ENCODE data around the gene SLC5A6.
"Not testable (repeated sequence)": the region's sequence is repeated elsewhere in the genome, so short reads cannot be mapped to it uniquely, and the experiment has no call there.

The SLC5A6 gene

GRCh38 chr2:27175781-27176180 is 36.3 kb downstream of the SLC5A6 start:
- not testable (repeated sequence) for H3K9me3 ChIP-seq (ENCODE audit: control insufficient read depth, insufficient read depth, low read length); DNase-seq (ENCODE audit: low read depth, low spot score); H3K4me1 ChIP-seq (ENCODE audit: control insufficient read depth, insufficient read depth, low read length); H3K27ac ChIP-seq (ENCODE audit: low read length); H3K36me3 ChIP-seq (ENCODE audit: control insufficient read depth, insufficient read depth, low read length); H3K27me3 ChIP-seq (ENCODE audit: control insufficient read depth, insufficient read depth, low read length); H3K4me3 ChIP-seq (ENCODE audit: low read length)
- no CpG with 5 or more reads among the region's 4 CpGs for WGBS (ENCODE audit: insufficient coverage, insufficient read length)

- DNase-seq (ENCODE audit: low read depth, low spot score): no peak
- no CpG with 5 or more reads among the region's 8 CpGs for WGBS (ENCODE audit: insufficient coverage, insufficient read length)
- no peaks in the 10 kb centered on the region for H3K9me3 ChIP-seq (ENCODE audit: control insufficient read depth, insufficient read depth, low read length)
These were observed 36.7 kb downstream of the SLC5A6 start for GRCh38 chr2:27175330-27175729.

DNA sequence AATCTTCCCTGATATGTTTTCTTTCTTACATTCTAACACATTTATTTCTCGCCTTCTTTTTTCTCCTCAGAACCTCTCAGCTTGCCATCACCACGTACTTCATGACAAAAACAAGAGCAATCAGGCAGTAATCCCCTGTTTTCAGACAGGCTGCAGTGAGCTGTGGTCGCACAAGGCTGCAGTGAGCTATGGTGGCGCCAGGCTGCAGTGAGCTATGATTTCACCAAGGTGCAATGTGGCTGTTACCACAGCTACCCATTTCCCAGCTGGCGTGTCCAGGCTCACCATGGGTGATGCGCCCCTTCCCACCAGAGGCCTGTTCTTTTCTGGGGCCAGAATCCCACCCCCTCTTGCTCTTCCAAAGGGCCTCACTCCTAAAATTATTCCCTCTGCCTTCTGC is 37.4 kb downstream of the SLC5A6 start:
- Histone ChIP-seq H3K9me3 (ENCODE audit: control insufficient read depth, insufficient read depth, low read length) (no peaks in the 10 kb centered on the region), H3K27ac (ENCODE audit: low read length) (no peak overlapping the region), H3K36me3 (ENCODE audit: control insufficient read depth, insufficient read depth, low read length) (no peaks in the 10 kb centered on the region), H3K27me3 (ENCODE audit: control insufficient read depth, insufficient read depth, low read length) (no peaks in the 10 kb centered on the region), H3K4me3 (ENCODE audit: low read length) (no peak overlapping the region), H3K4me1 (ENCODE audit: control insufficient read depth, insufficient read depth, low read length) (no peaks in the 10 kb centered on the region)
- WGBS (ENCODE audit: insufficient coverage, insufficient read length): 100% methylated on average over 2 of the region's 6 CpGs
- DNase-seq (ENCODE audit: low read depth, low spot score): no peak

More at GRCh38 chr2:27175330-27175729, 36.7 kb downstream of the SLC5A6 start:
- H3K4me3 ChIP-seq (ENCODE audit: low read length): no peak overlapping the region
- no peaks in the 10 kb centered on the region for H3K4me1 ChIP-seq (ENCODE audit: control insufficient read depth, insufficient read depth, low read length)
- no peak overlapping the region for H3K27ac ChIP-seq (ENCODE audit: low read length)
- H3K36me3 ChIP-seq (ENCODE audit: control insufficient read depth, insufficient read depth, low read length): no peaks in the 10 kb centered on the region
- no peaks in the 10 kb centered on the region for H3K27me3 ChIP-seq (ENCODE audit: control insufficient read depth, insufficient read depth, low read length)

- Histone ChIP-seq H3K36me3 (ENCODE audit: control insufficient read depth, insufficient read depth, low read length) (no peaks in the 10 kb centered on the region), H3K4me1 (ENCODE audit: control insufficient read depth, insufficient read depth, low read length) (no peaks in the 10 kb centered on the region), H3K27ac (ENCODE audit: low read length) (no peak overlapping the region), H3K4me3 (ENCODE audit: low read length) (no peak overlapping the region), H3K9me3 (ENCODE audit: control insufficient read depth, insufficient read depth, low read length) (no peaks in the 10 kb centered on the region), H3K27me3 (ENCODE audit: control insufficient read depth, insufficient read depth, low read length) (no peaks in the 10 kb centered on the region)
- no peak for DNase-seq (ENCODE audit: low read depth, low spot score)
- no CpG with 5 or more reads among the region's 8 CpGs for WGBS (ENCODE audit: insufficient coverage, insufficient read length)
These were observed 40.7 kb downstream of the SLC5A6 start for GRCh38 chr2:27171351-27171848.

DNA sequence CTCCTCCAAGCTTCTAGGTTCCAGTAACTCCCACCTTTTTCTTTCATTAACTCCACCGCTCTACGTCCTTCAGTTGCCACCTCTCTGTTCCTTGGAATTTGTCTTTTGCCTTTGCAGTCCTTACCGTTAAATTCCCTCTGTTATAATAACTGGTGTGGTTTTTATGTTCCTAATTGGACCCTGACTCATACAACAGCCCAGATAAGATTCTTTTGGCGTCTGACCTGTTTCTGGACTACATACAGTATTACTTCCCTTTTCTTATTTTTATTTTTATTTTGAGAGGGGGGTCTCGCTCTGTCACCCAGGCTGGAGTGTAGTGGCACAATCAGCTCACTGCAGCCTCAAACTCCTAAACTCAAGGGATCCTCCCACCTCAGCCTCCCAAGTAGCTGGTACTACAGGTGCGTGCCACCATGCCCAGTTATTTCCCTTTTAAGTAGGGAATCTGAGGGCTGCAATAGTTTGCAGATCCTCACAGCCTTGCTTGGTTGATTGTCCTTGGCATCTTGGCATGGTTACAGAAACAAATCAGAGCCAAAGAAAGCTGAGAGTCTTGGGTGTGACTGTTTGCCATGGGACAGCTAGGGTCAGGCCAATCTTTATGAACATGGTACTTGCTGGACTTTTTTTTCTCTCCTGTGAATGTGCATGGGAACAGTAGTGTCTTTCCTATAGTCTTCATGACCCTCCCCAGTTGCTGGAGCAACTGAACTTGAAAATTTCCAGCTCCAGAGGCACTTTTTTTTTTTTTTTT is 41.3 kb downstream of the SLC5A6 start:
- DNase-seq (ENCODE audit: low read depth, low spot score): no peak
- Histone ChIP-seq H3K36me3 (ENCODE audit: control insufficient read depth, insufficient read depth, low read length) (no peaks in the 10 kb centered on the region), H3K27me3 (ENCODE audit: control insufficient read depth, insufficient read depth, low read length) (no peaks in the 10 kb centered on the region), H3K4me1 (ENCODE audit: control insufficient read depth, insufficient read depth, low read length) (no peaks in the 10 kb centered on the region), H3K27ac (ENCODE audit: low read length) (no peak overlapping the region), H3K4me3 (ENCODE audit: low read length) (no peak overlapping the region), H3K9me3 (ENCODE audit: control insufficient read depth, insufficient read depth, low read length) (no peaks in the 10 kb centered on the region)
- no CpG with 5 or more reads among the region's 6 CpGs for WGBS (ENCODE audit: insufficient coverage, insufficient read length)

GRCh38 chr2:27164960-27165763 is 46.9 kb downstream of the SLC5A6 start:
- no peak for DNase-seq (ENCODE audit: low read depth, low spot score)
- WGBS (ENCODE audit: insufficient coverage, insufficient read length): no CpG with 5 or more reads among the region's 8 CpGs
- H3K27me3 ChIP-seq (ENCODE audit: control insufficient read depth, insufficient read depth, low read length): no peaks in the 10 kb centered on the region
- no peak overlapping the region for H3K4me3 ChIP-seq (ENCODE audit: low read length)
- no peaks in the 10 kb centered on the region for H3K9me3 ChIP-seq (ENCODE audit: control insufficient read depth, insufficient read depth, low read length)
- H3K36me3 ChIP-seq (ENCODE audit: control insufficient read depth, insufficient read depth, low read length): no peaks in the 10 kb centered on the region
- no peaks in the 10 kb centered on the region for H3K4me1 ChIP-seq (ENCODE audit: control insufficient read depth, insufficient read depth, low read length)
- no peak overlapping the region for H3K27ac ChIP-seq (ENCODE audit: low read length)

GRCh38 chr2:27162151-27163121 is 49.6 kb downstream of the SLC5A6 start:
- H3K9me3 ChIP-seq (ENCODE audit: control insufficient read depth, insufficient read depth, low read length): no peaks in the 10 kb centered on the region
- WGBS (ENCODE audit: insufficient coverage, insufficient read length): no CpG with 5 or more reads among the region's 15 CpGs
- no peak overlapping the region for H3K27ac ChIP-seq (ENCODE audit: low read length)
- H3K4me1 ChIP-seq (ENCODE audit: control insufficient read depth, insufficient read depth, low read length): 0 out of 2 replicates have a peak, but pooled peaks cover 2% of the 10 kb centered on the region
- no peak for DNase-seq (ENCODE audit: low read depth, low spot score)
- H3K36me3 ChIP-seq (ENCODE audit: control insufficient read depth, insufficient read depth, low read length): no peaks in the 10 kb centered on the region
- no peak overlapping the region for H3K4me3 ChIP-seq (ENCODE audit: low read length)
- H3K27me3 ChIP-seq (ENCODE audit: control insufficient read depth, insufficient read depth, low read length): no peaks in the 10 kb centered on the region

- no CpG with 5 or more reads among the region's 9 CpGs for WGBS (ENCODE audit: insufficient coverage, insufficient read length)
- no peaks in the 10 kb centered on the region for H3K9me3 ChIP-seq (ENCODE audit: control insufficient read depth, insufficient read depth, low read length)
- H3K36me3 ChIP-seq (ENCODE audit: control insufficient read depth, insufficient read depth, low read length): no peaks in the 10 kb centered on the region
- no peak for DNase-seq (ENCODE audit: low read depth, low spot score)
- 0 out of 2 replicates have a peak, but pooled peaks cover 2% of the 10 kb centered on the region for H3K4me1 ChIP-seq (ENCODE audit: control insufficient read depth, insufficient read depth, low read length)
- H3K27me3 ChIP-seq (ENCODE audit: control insufficient read depth, insufficient read depth, low read length): no peaks in the 10 kb centered on the region
- H3K4me3 ChIP-seq (ENCODE audit: low read length): no peak overlapping the region
- H3K27ac ChIP-seq (ENCODE audit: low read length): no peak overlapping the region
These were observed 51.9 kb downstream of the SLC5A6 start for GRCh38 chr2:27160191-27160590.

- H3K36me3 ChIP-seq (ENCODE audit: control insufficient read depth, insufficient read depth, low read length): no peaks in the 10 kb centered on the region
- no peak overlapping the region for H3K27ac ChIP-seq (ENCODE audit: low read length)
- H3K4me1 ChIP-seq (ENCODE audit: control insufficient read depth, insufficient read depth, low read length): 0 out of 2 replicates have a peak, but pooled peaks cover 2% of the 10 kb centered on the region
- no peak for DNase-seq (ENCODE audit: low read depth, low spot score)
- no CpG with 5 or more reads among the region's 6 CpGs for WGBS (ENCODE audit: insufficient coverage, insufficient read length)
- H3K27me3 ChIP-seq (ENCODE audit: control insufficient read depth, insufficient read depth, low read length): no peaks in the 10 kb centered on the region
- H3K9me3 ChIP-seq (ENCODE audit: control insufficient read depth, insufficient read depth, low read length): no peaks in the 10 kb centered on the region
- no peak overlapping the region; the same call in 1 of the 2 replicates for H3K4me3 ChIP-seq (ENCODE audit: low read length)
These were observed 52.8 kb downstream of the SLC5A6 start for GRCh38 chr2:27159271-27159670.

DNA sequence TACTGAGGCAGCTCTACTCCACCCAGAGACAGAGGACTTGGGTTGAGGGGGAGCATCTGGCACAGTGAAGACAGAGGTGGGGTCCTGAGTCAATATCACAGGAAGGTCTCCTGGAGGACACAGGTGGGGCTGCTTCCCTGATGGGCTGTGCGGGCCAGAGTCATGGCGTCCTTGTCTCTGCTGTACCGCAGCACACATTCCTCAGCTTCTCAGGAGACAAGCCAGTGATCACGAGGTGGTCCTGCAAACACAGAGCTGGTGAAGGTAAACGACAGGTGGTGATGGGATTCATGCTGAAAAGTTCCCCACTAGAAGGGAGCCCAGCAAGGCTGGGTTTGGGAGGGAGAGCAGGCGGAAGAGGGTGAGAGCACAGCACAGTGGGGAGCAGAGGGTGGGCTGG is 53.6 kb downstream of the SLC5A6 start:
- Histone ChIP-seq H3K27ac (ENCODE audit: low read length) (no peak overlapping the region), H3K9me3 (ENCODE audit: control insufficient read depth, insufficient read depth, low read length) (no peaks in the 10 kb centered on the region), H3K36me3 (ENCODE audit: control insufficient read depth, insufficient read depth, low read length) (no peaks in the 10 kb centered on the region), H3K4me1 (ENCODE audit: control insufficient read depth, insufficient read depth, low read length) (0 out of 2 replicates have a peak, but pooled peaks cover 2% of the 10 kb centered on the region), H3K27me3 (ENCODE audit: control insufficient read depth, insufficient read depth, low read length) (no peaks in the 10 kb centered on the region), H3K4me3 (ENCODE audit: low read length) (no peak overlapping the region)
- no peak for DNase-seq (ENCODE audit: low read depth, low spot score)
- WGBS (ENCODE audit: insufficient coverage, insufficient read length): no CpG with 5 or more reads among the region's 6 CpGs

All from iPS DF 6.9 (cell line).